BE2C (cell line): ENCODE data around the gene KIF5A.
"Not testable (repeated sequence)": the region's sequence is repeated elsewhere in the genome, so short reads cannot be mapped to it uniquely, and the experiment has no call there.

Source experiments
- DNase-seq: peaks from one replicate; pipeline ENCODE4 v3.0.0-alpha.2; 2020
- H3K27me3 ChIP-seq: fragments of 250-450 bp; sonication (Bioruptor Pico); 2 replicates; pipeline ENCODE4 v1.5.1; 2020; ENCODE audit warnings: mild to moderate bottlenecking
- H3K36me3 ChIP-seq: fragments of 250-450 bp; sonication (Bioruptor Pico); 2 replicates; pipeline ENCODE4 v1.5.1; 2020; ENCODE audit warnings: mild to moderate bottlenecking
- H3K4me1 ChIP-seq: fragments of 250-450 bp; sonication (Bioruptor Pico); 2 replicates; pipeline ENCODE4 v1.5.1; 2020
- H3K4me3 ChIP-seq: 2 replicates; pipeline ENCODE4 v1.5.1; 2011; ENCODE audit warnings: low read depth, low read length
- H3K9me3 ChIP-seq: fragments of 250-450 bp; sonication (Bioruptor Pico); 2 replicates; pipeline ENCODE4 v1.5.1; 2020
- TF ChIP-seq, protein P1 (sequence below): IDR thresholded peaks from 2 replicates; pipeline ENCODE4 v1.5.1; 2012; ENCODE audit warnings: mild to moderate bottlenecking, low read depth, low read length

The KIF5A gene

DNA sequence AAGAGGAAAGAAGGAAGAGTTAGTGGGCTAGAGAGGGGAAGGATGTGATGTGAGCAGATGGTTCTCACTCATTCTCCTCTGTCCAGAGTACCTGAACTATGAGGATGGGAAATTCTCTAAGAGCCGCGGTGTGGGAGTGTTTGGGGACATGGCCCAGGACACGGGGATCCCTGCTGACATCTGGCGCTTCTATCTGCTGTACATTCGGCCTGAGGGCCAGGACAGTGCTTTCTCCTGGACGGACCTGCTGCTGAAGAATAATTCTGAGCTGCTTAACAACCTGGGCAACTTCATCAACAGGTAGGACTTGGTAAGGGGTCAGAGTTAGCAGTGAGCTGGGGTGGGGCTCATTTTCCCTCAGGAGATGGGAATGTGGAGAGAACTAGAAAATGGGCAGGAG, 37.2 kb upstream of the KIF5A start:
- TF ChIP-seq, protein P1, sequence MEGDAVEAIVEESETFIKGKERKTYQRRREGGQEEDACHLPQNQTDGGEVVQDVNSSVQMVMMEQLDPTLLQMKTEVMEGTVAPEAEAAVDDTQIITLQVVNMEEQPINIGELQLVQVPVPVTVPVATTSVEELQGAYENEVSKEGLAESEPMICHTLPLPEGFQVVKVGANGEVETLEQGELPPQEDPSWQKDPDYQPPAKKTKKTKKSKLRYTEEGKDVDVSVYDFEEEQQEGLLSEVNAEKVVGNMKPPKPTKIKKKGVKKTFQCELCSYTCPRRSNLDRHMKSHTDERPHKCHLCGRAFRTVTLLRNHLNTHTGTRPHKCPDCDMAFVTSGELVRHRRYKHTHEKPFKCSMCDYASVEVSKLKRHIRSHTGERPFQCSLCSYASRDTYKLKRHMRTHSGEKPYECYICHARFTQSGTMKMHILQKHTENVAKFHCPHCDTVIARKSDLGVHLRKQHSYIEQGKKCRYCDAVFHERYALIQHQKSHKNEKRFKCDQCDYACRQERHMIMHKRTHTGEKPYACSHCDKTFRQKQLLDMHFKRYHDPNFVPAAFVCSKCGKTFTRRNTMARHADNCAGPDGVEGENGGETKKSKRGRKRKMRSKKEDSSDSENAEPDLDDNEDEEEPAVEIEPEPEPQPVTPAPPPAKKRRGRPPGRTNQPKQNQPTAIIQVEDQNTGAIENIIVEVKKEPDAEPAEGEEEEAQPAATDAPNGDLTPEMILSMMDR: no peak
- no peaks in the 10 kb centered on the region for H3K9me3 ChIP-seq

DNA sequence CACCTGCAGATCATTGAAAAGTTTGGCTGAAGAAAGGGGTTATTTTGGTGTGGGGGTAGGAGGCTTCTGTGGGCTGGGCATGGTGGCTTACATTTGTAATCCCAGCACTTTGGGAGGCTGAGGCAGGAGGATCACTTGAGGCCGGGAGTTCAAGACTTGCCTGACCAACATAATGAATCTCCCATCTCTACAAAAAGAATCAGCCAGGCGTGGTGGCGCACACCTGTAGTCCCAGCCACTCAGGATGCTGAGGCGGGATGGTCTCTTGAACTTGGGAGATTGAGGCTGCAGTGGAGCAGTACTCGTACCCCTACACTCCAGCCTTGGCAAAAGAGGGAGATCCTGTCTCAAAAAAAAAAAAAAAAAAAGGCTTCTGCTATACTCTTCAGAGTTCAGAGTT, 36.6 kb upstream of the KIF5A start:
- no peak for DNase-seq
- TF ChIP-seq, protein P1: no peak
- Histone ChIP-seq H3K9me3 (no peaks in the 10 kb centered on the region), H3K4me3 (no peak overlapping the region), H3K27me3 (no peaks in the 10 kb centered on the region), H3K36me3 (peaks cover 92% of the 10 kb centered on the region), H3K4me1 (no peaks in the 10 kb centered on the region; the same call in none of the 2 replicates)

More for the DNA sequence above, 37.2 kb upstream of the KIF5A start:
- Histone ChIP-seq H3K4me1 (no peaks in the 10 kb centered on the region; the same call in 1 of the 2 replicates), H3K27me3 (no peaks in the 10 kb centered on the region), H3K36me3 (peaks cover 86% of the 10 kb centered on the region), H3K4me3 (no peak overlapping the region)
- DNase-seq: no peak

DNA sequence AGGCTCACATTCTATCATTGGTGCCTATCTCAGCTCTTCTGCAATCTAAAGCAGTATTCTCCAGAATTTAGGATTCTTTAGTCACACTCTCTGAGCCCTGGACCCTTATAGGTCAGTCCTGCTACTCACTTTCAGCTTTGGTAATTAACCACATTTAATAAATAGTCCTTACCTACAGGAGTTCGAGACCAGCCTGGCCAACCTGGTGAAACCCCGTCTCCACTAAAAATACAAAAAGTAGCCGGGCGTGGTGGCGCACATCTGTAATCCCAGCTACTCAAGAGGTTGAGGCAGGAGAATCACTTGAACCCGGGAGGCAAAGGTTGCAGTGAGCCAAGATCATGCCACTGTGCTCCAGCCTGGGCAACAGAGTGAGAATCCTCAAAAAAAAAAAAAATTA, 36.2 kb upstream of the KIF5A start:
- not testable (repeated sequence) for H3K27me3 ChIP-seq, H3K4me3 ChIP-seq, H3K4me1 ChIP-seq, H3K9me3 ChIP-seq, DNase-seq
- H3K36me3 ChIP-seq: peaks cover 94% of the 10 kb centered on the region

DNA sequence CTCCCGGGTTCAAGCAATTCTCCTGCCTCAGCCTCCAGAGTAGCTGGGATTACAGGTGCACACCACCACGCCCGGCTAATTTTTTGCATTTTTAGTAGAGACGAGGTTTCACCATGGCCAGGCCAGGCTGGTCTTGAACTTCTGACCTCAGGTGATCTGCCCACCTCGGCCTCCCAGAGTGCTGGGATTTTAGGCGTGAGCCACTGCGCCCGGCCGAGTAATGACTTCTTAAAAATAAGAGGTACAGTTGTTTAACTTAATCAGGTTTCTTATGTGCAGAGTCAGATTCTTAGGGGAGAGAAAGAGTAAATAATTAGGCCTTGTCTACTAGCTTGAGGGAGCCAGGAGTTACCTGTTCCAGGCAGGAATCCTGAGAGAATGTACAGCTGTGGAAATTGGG, 35.6 kb upstream of the KIF5A start:
- not testable (repeated sequence) for DNase-seq, H3K4me3 ChIP-seq, H3K4me1 ChIP-seq, H3K27me3 ChIP-seq, H3K9me3 ChIP-seq
- peaks cover 93% of the 10 kb centered on the region for H3K36me3 ChIP-seq

DNA sequence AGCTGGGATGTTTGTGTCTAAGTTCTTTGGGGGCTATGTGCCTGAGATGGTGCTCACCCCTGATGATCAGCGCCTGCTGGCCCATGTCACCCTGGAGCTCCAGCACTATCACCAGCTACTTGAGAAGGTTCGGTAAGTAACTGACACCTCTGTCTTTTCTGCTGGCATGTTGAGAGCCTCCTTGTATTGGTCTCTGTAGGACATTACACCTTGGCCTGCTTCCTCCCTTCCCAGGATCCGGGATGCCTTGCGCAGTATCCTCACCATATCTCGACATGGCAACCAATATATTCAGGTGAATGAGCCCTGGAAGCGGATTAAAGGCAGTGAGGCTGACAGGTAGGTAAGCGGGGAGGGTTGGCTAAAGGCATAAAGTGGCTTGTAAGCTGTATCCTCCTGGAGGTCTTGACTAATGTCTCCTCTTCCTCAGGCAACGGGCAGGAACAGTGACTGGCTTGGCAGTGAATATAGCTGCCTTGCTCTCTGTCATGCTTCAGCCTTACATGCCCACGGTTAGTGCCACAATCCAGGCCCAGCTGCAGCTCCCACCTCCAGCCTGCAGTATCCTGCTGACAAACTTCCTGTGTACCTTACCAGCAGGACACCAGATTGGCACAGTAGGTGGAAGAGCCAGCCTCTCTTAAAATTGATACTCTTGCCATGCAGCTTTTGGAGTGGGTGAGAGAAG, 35.0 kb upstream of the KIF5A start:
- no peak for DNase-seq
- Histone ChIP-seq H3K4me3 (no peak overlapping the region), H3K9me3 (no peaks in the 10 kb centered on the region), H3K36me3 (peaks cover 87% of the 10 kb centered on the region), H3K27me3 (no peaks in the 10 kb centered on the region), H3K4me1 (peaks cover 3% of the 10 kb centered on the region)
- TF ChIP-seq, protein P1: no peak

DNA sequence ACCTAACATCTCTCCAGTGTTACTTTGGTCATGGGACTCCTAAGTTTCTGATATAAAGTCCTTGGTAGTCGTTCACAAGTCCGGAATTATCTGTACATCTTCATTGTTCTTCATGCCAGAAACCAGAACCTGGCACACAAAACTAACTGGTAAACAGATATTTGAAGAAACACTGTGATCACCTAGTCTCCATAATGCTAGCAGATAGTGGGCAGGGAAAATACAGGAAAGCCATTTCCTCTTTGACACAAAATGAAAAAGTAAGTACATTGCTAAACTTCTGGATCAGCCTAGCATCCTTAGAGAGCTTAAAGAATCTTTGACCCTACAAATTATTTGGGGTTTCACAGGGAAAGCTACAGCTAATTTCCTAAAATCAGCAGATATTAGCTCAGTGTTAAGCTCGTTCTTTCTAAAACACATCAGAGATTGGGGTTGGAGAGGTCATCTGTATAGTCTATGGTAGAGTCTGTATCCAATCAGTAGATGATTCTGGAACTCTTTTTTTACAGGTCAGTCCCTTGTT, 34.4 kb upstream of the KIF5A start:
- no peak for DNase-seq
- peaks cover 84% of the 10 kb centered on the region for H3K36me3 ChIP-seq

More for the DNA sequence above, 34.4 kb upstream of the KIF5A start:
- H3K4me3 ChIP-seq: no peak overlapping the region
- peaks cover 3% of the 10 kb centered on the region for H3K4me1 ChIP-seq
- TF ChIP-seq, protein P1: no peak
- H3K27me3 ChIP-seq: no peaks in the 10 kb centered on the region
- H3K9me3 ChIP-seq: no peaks in the 10 kb centered on the region
